Measurements from ENCODE around the gene TLE6.

Gene TLE6

GRCh38 chr19:2942928-2943640 is 34.3 kb upstream of the TLE6 start:
- Histone ChIP-seq H3F3A (ENCODE audit: insufficient read depth, low read length) (no peaks in the 10 kb centered on the region), H3K36me3 (replicated peaks; ENCODE audit: insufficient read depth, low read length) (no peaks in the 10 kb centered on the region), H3K9me2 (replicated peaks; ENCODE audit: insufficient read depth, low read length) (no peaks in the 10 kb centered on the region), H3K9ac (ENCODE audit: low read length) (no peak overlapping the region), H3K27ac (ENCODE audit: low read length) (no peak overlapping the region), H3K4me2 (ENCODE audit: low read depth, low read length) (no peak overlapping the region), H4K20me1 (ENCODE audit: insufficient read depth, low read length) (no peaks in the 10 kb centered on the region), H3K4me3 (ENCODE audit: low read length) (no peak overlapping the region), H3K79me2 (ENCODE audit: low read length) (no peaks in the 10 kb centered on the region), H3K27me3 (replicated peaks; ENCODE audit: insufficient read depth, low read length) (peaks cover 85% of the 10 kb centered on the region), H3K4me1 (ENCODE audit: low read length) (no peaks in the 10 kb centered on the region), H3K9me3 (replicated peaks; ENCODE audit: insufficient read depth, low read length) (no peaks in the 10 kb centered on the region), H2AFZ (ENCODE audit: low read length) (no peak overlapping the region)
- TF ChIP-seq EZH2phosphoT487 (IDR thresholded peaks at IDR 0.05; ENCODE audit: low read length): no peak
- TF ChIP-seq EZH2 (optimal IDR thresholded peaks at IDR 0.05; ENCODE audit: low read depth, low read length): no peak
- TF ChIP-seq CTCF (IDR thresholded peaks at IDR 0.05; ENCODE audit: low read length): no peak
- no peak for DNase-seq

GRCh38 chr19:2944403-2944774 is 33.0 kb upstream of the TLE6 start:
- Histone ChIP-seq H3K9me3 (replicated peaks; ENCODE audit: insufficient read depth, low read length) (no peaks in the 10 kb centered on the region), H3K9me2 (replicated peaks; ENCODE audit: insufficient read depth, low read length) (no peaks in the 10 kb centered on the region), H2AFZ (ENCODE audit: low read length) (no peak overlapping the region), H3K27ac (ENCODE audit: low read length) (no peak overlapping the region), H3K4me2 (ENCODE audit: low read depth, low read length) (no peak overlapping the region), H3K4me1 (ENCODE audit: low read length) (no peaks in the 10 kb centered on the region), H3K79me2 (ENCODE audit: low read length) (no peaks in the 10 kb centered on the region), H3F3A (ENCODE audit: insufficient read depth, low read length) (no peaks in the 10 kb centered on the region), H3K27me3 (replicated peaks; ENCODE audit: insufficient read depth, low read length) (peaks cover 89% of the 10 kb centered on the region), H3K36me3 (replicated peaks; ENCODE audit: insufficient read depth, low read length) (no peaks in the 10 kb centered on the region), H4K20me1 (ENCODE audit: insufficient read depth, low read length) (no peaks in the 10 kb centered on the region), H3K4me3 (ENCODE audit: low read length) (no peak overlapping the region), H3K9ac (ENCODE audit: low read length) (no peak overlapping the region)
- no peak for TF ChIP-seq CTCF (IDR thresholded peaks at IDR 0.05; ENCODE audit: low read length)
- no peak for TF ChIP-seq EZH2phosphoT487 (IDR thresholded peaks at IDR 0.05; ENCODE audit: low read length)
- TF ChIP-seq EZH2 (optimal IDR thresholded peaks at IDR 0.05; ENCODE audit: low read depth, low read length): no peak
- no peak for DNase-seq

GRCh38 chr19:2944775-2945574 is 32.4 kb upstream of the TLE6 start, which contains the start of gene ZNF77:
TSS of gene ZNF77 (minus strand) at chr19:2944971. CDS start at chr19:2944840, 131 bp downstream.
- no peak for DNase-seq
- H4K20me1 ChIP-seq (ENCODE audit: insufficient read depth, low read length): no peaks in the 10 kb centered on the region
- no peak within 1 kb of the TSS for H2AFZ ChIP-seq (ENCODE audit: low read length)
- H3K9ac ChIP-seq (ENCODE audit: low read length): no peak within 1 kb of the TSS
- no peaks in the 10 kb centered on the region for H3K4me1 ChIP-seq (ENCODE audit: low read length)
- no peaks in the 10 kb centered on the region for H3K9me2 ChIP-seq (replicated peaks; ENCODE audit: insufficient read depth, low read length)
- H3K27ac ChIP-seq (ENCODE audit: low read length): no peak within 1 kb of the TSS
- no peaks in the 10 kb centered on the region for H3K79me2 ChIP-seq (ENCODE audit: low read length)
- H3K36me3 ChIP-seq (replicated peaks; ENCODE audit: insufficient read depth, low read length): no peaks in the 10 kb centered on the region
- H3K4me3 ChIP-seq (ENCODE audit: low read length): no peak within 1 kb of the TSS
- TF ChIP-seq EZH2 (optimal IDR thresholded peaks at IDR 0.05; ENCODE audit: low read depth, low read length) (no peak), CTCF (IDR thresholded peaks at IDR 0.05; ENCODE audit: low read length) (no peak), EZH2phosphoT487 (IDR thresholded peaks at IDR 0.05; ENCODE audit: low read length) (no peak)
- H3F3A ChIP-seq (ENCODE audit: insufficient read depth, low read length): no peaks in the 10 kb centered on the region
- no peaks in the 10 kb centered on the region for H3K9me3 ChIP-seq (replicated peaks; ENCODE audit: insufficient read depth, low read length)
- H3K4me2 ChIP-seq (ENCODE audit: low read depth, low read length): no peak within 1 kb of the TSS
- peaks cover 90% of the 10 kb centered on the region for H3K27me3 ChIP-seq (replicated peaks; ENCODE audit: insufficient read depth, low read length)
